VCaP (cell line): ENCODE measurements around the gene NHSL1.

Experiments
- H3K27ac ChIP-seq: fragments of 450-650 bp; 2 replicates; pipeline ENCODE4 v1.5.1; 2017
- TF ChIP-seq, protein P1 (sequence below): fragments of 450-650 bp; conservative IDR thresholded peaks from 2 replicates; pipeline ENCODE4 v1.5.1; 2017; ENCODE audit warnings: mild to moderate bottlenecking, moderate library complexity

The NHSL1 gene

DNA sequence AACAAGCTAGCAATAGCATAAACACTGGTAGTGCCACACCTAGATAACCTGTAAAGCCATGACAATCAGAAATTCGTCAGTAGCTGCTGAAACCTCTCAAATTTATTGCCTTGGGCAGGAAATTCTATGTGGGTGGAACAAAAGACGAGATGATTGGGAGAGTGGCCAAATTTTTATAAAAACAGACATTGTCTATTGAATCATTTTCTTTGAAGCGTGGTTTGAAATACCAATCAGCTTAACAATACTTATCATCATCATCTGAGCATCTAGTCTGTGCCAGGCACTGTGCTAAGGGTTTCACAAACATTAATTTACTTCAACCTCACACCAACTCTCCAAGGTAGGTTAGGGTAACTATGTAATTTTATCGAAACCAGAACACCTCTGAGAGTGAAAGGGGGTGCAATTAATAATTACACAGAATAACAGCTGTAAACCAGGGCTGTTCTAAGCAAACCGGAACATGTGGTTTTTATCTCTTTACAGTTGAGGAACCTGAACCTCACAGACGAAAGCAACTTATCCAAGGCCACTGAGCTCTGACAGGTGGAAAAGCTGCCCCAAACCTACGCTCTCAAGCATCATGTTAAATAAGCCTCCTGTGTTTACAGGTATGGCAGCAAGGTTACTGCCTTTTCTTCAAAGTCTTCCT is 43.4 kb downstream of the NHSL1 start:
- TF ChIP-seq, protein P1, sequence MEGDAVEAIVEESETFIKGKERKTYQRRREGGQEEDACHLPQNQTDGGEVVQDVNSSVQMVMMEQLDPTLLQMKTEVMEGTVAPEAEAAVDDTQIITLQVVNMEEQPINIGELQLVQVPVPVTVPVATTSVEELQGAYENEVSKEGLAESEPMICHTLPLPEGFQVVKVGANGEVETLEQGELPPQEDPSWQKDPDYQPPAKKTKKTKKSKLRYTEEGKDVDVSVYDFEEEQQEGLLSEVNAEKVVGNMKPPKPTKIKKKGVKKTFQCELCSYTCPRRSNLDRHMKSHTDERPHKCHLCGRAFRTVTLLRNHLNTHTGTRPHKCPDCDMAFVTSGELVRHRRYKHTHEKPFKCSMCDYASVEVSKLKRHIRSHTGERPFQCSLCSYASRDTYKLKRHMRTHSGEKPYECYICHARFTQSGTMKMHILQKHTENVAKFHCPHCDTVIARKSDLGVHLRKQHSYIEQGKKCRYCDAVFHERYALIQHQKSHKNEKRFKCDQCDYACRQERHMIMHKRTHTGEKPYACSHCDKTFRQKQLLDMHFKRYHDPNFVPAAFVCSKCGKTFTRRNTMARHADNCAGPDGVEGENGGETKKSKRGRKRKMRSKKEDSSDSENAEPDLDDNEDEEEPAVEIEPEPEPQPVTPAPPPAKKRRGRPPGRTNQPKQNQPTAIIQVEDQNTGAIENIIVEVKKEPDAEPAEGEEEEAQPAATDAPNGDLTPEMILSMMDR = no peak
- no peak overlapping the region for H3K27ac ChIP-seq

DNA sequence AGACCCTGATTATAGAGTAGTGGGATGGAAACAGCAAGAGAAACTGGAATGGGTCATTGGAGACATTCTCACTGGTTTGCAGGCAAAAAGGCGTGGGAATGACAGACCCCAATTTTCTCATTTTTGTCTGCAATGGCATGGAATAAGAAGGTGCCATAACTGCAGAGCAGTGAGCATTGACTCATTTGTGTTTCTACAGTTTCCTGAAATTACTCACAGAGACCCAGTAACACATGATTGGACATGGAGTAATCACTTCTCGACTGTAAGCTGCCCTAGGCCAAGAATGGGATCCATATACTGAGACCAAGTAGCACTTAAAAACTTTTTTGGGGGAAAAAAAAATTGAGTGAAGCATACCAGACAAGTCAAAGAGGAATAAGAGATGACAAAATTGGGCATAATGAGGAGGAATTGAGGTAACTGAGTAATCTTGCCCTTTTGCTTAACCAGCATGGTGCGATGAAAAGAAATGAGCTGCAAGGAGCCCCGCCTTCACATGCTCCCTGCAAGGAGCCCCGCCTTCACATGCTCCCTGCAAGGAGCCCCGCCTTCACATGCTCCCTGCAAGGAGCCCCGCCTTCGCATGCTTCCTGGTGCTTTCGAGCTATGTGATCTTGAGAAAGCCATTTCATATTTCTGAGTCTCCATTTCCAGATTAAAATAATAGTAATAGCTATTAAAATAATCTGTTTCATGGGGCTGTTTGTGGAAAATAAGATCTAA is 44.1 kb downstream of the NHSL1 start:
- no peak overlapping the region for H3K27ac ChIP-seq
- TF ChIP-seq, protein P1 = no peak

DNA sequence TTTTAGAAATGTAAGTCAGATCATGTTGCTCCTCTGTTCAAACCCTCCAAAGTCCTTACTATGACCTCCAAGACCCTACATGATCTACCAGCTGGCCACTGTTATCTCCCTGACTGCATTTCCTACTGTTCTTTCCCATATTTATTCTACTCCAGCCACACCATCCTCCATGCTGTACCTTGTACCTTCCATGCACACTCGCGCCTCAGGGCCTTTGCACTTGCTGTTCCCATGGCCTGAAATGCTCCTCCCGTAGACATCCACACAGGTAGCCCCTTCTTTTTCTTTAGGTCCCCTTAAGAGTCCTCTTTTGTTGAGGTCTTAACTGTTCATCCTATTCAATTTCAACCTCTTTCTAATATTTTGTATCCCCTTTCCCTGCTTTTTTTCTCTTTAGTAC is 48.3 kb downstream of the NHSL1 start:
- TF ChIP-seq, protein P1 = no peak

GRCh38 chr6:138450445-138450844 is 48.8 kb downstream of the NHSL1 start:
- TF ChIP-seq, protein P1 = no peak
- H3K27ac ChIP-seq = no peak overlapping the region

More for the DNA sequence above, 48.3 kb downstream of the NHSL1 start:
- H3K27ac ChIP-seq = no peak overlapping the region

GRCh38 chr6:138446821-138447220 is 52.5 kb downstream of the NHSL1 start:
- TF ChIP-seq, protein P1 = no peak
- peak overlapping the region; percentile 34 for H3K27ac ChIP-seq

DNA sequence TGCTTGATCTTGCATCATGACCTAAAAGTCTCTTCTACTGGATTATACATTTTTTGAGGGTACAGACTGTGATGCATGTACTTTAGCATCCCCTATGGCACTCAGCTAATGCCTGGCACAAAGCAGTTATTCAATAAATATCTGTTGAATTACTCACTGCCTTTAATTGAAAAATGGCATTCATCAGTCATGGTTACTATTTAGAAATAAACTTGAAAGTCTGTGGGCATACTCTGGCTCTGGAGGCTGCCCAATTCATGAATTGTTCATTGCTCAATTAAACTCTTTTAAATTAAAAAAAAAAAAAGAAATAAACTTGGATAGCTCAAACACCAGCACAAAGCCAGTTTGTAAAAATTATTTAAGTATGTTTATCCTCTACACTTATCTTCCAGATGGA is 55.3 kb downstream of the NHSL1 start:
- no peak overlapping the region for H3K27ac ChIP-seq
- TF ChIP-seq, protein P1 = no peak

DNA sequence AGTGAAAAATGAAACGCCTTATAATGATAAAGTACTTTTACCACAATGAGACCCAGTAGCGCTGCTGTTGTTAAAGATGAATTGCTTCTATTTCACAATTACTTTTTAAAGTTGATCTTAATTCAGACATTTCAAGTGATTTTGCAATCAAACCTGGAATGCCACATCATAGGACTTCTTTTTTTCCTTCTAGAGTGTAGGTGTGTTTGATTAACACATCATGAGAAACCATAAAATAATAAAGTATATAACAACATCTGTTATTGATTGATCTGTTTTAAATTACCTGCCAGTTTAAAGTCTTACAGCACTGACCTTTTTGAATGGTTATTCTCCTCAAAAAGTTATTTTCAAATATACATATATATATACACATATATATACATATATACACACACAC is 56.6 kb downstream of the NHSL1 start:
- TF ChIP-seq, protein P1 = no peak
- no peak overlapping the region for H3K27ac ChIP-seq
